GM19438 (cell line): ENCODE measurements around the gene COLQ.
A peak's percentile ranks its signal among the peaks of the same experiment; 100 is the strongest.
"Not testable (repeated sequence)": the region's sequence is repeated elsewhere in the genome, so short reads cannot be mapped to it uniquely, and the experiment has no call there.

Experiments used
- ATAC-seq: cut with Tn5 transposase; IDR thresholded peaks from one replicate; pipeline ENCODE4 v1.9.1; 2021; ENCODE audit warnings: low read depth; ENCODE audit not compliant: unreplicated experiment

COLQ gene

DNA sequence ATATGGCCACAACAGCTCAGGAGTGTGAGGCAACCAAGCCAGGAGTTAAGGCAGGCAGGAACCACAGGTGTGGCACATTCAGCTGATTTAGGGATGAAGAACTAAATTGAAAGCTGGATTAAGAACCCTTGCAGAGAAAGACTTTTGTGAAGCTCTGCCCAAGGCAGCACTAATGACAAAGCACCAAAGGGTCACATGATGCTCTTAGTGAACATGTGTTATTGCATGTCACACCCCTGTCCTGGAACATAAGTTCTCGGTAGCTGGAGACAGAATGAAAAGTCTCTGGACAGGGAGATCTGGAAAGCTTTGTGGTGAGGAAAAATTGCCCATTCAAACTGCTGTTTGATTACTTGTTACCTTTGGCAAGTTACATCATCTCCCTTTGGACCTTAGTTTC, 90.9 kb downstream of the COLQ start:
- ATAC-seq: no peak

DNA sequence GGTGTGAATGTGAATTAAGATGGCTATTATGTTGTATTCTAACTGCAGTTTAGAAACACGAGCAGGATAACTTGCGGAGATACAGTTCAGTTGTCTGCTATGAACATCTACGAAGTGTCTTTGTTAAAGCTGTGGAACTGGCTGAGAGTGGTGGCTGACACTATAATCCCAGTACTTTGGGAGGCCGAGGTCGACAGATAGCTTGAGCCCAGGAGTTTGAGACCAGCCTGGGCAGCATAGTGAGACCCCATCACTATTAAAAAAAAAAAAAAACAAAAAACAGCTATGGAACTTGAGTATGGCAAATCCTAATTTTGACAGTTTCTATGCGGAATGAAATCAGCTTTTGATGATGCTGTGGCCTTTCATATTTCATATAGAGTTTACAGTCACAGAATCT, 92.4 kb downstream of the COLQ start:
- ATAC-seq: no peak

DNA sequence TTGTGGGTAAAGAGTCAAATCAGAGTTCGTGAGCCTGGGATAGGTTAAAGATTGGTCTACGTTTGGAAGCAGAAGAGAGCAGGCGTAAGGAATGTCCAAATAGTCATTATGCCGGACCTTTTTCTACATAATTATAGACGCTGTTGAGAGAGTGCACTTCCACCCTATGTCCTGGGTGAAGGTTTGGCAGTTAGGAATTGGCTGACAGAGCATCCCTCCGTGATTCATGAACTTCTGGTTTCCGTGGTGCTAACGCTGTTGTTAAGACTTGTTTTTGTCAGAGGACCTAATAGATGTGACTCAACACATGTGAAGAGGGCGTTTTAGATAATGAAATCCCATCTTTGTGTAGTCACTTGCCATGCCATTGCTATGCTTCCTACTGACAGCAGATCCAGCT, 93.0 kb downstream of the COLQ start:
- no peak for ATAC-seq

GRCh38 chr3:15427981-15428380, 93.5 kb downstream of the COLQ start:
- no peak for ATAC-seq

GRCh38 chr3:15427182-15427880, 94.2 kb downstream of the COLQ start, which contains the start of the genes EAF1 and METTL6:
TSS of gene EAF1 (plus strand) at chr3:15427598. CDS start at chr3:15427780, 182 bp downstream.
TSS of gene METTL6 (minus strand) at chr3:15427544. CDS start at chr3:15426511, 1,033 bp downstream.
- ATAC-seq: peak; percentile 95

DNA sequence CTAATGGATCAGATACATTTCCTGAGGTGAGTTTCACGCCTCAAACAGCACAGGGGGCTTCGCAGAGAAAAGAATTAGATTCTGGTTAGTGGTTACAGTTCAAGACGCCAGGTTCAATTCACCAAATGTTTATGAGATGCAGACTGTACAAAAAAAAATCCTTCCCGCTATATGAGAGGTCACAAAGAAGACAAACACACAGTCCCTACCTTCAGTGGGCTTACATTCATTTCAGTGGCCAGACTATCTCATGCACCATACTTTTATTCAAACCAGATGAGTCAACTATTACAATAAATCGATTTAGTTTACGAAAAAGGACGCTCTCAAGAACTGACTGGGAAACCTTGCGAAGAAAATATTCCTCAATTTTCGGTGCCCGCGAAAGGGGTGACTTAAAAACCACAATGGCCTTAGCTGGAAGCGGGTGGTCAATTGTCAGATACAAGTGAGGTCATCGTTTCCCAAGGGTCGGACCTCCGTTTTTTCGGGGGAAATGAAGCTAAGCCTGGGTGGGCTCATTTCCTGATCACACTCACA, 94.9 kb downstream of the COLQ start:
- no peak for ATAC-seq

DNA sequence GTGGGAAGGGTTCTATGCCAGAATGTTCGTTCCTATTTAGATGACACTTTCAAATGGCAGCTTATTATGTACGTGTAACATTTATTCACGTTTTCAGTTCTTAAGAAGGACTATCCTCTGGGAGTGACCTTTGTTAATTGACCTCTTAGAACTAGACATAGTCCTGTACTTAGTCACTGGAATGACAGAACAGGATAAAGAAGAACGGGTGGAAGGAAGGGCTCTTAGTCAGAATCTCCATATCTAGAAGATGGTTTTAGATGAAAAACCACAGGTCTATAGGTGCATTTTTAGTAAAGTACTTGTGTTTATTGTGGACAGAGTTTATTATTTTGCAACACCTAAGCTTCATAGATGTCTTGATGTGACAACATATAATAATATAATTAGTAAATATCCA, 100.6 kb downstream of the COLQ start:
- ATAC-seq: no peak

DNA sequence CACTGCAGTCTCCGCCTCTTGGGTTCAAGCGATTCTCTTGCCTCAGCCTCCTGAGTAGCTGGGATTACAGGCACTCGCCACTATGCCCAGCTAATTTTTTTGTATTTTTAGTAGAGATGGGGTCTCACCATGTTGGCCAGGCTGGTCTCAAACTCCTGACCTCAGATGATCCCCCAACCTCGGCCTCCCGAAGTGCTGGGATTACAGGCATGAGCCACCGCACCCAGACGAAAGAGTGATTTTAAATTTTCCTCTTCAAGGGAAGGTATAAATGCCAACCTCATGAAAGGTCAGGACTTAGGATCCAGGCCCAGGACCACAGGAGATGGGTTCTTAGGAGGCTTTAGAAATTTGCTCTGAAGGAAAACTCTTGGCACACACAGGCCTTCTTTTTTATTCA, 110.5 kb downstream of the COLQ start:
- ATAC-seq: not testable (repeated sequence)

DNA sequence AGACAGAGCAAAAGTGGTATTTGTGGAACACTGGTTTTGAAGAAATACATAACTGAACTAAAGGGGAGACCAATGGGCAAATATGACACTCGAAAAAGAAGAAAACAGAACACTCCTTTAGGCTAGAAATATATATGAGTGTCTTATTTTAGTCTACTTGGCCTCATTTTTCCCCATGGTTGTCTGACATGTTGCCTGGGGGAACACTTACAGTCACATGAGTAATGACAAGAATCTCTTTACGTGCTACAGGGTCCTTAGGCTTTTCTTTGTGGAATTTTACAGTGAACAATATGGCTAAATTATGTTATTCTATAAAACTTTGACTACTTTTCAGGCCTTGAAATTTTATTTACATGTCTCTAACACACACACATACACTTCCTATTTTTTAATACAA, 111.7 kb downstream of the COLQ start:
- no peak for ATAC-seq

DNA sequence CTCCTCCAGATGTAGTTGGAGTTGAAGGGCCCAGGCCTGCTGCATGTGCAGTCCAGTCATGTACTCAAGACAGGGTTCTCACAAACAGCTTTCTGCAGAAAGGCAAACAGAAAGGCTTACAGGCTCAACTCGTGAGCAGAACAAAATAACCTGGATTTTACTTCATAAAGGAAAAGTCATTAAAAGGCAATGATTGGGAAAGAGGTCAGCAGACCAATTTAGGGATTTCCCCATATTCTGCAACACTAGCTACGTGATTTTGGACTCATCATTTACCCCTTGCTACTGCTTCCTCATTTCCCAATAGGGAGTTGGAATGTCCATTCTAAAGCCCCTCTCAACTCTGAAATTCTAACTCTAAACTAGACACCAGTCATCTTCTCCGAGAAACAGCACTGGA, 112.3 kb downstream of the COLQ start:
- ATAC-seq: no peak

- ATAC-seq: peak; percentile 58
Observed at GRCh38 chr3:15405448-15406050, 116.0 kb downstream of the COLQ start.

- no peak for ATAC-seq
Observed at GRCh38 chr3:15404767-15405166, 116.7 kb downstream of the COLQ start.

- ATAC-seq: no peak
Observed at GRCh38 chr3:15403965-15404364, 117.5 kb downstream of the COLQ start.

GRCh38 chr3:15403495-15403894, 118.0 kb downstream of the COLQ start:
- ATAC-seq: no peak

DNA sequence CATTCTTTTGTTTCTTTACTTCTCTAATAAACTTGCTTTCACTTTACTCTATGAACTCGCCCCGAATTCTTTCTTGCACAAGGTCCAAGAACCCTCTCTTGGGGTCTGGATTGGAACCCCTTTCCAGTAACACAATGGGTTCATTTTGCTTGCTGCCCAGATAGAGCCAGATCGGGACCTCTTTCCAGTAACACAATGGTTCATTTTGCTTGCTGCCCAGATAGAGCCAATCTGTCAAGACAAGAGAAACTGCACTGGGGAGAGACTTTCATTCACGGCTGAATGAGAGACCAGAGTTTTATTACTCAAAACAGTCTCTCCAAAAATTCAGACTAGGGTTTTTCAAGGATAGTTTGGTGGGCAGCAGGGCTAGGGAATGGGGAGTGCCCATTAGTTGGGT, 119.6 kb downstream of the COLQ start:
- ATAC-seq: no peak
